HepG2 (cell line): ENCODE results near the gene AARS2. TPM values are rescaled to one million over a fixed set of nuclear protein-coding genes. Genes with fewer than 3 reads are reported as not detected.

Source experiments
- ATAC-seq: fragments of 200-7000 bp; cut with Tn5 transposase; 3 replicates; pipeline ENCODE4 v1.9.1; 2020; ENCODE audit warnings: mild to moderate bottlenecking, moderate library complexity
- BruUV-seq: library from RNA; stranded (reverse); fragments of 400-500 nt; replicated peaks from 2 replicates; lab custom pipeline; 2021; lab: Mats Ljungman, UMichigan
- CTCF ChIA-PET: fragments of 300-600 bp; formaldehyde crosslinking; extraction: SDS; loops from one replicate; lab custom pipeline; 2021; ENCODE audit warnings: low total read pairs, inconsistent platforms, low intra/inter-chr PET ratio; lab: Yijun Ruan, JAX
- POLR2A ChIA-PET: fragments of 350-600 bp; sonication (Branson Sonifier 250); formaldehyde crosslinking; loops from one replicate; lab custom pipeline; 2020; ENCODE audit warnings: antibody characterized with exemption, inconsistent platforms; lab: Yijun Ruan, JAX
- DNase-seq: peaks from one replicate; pipeline ENCODE4 v3.0.0-alpha.2; 2015; ENCODE audit warnings: low spot score
- FAIRE-seq: peaks from 3 replicates; lab custom pipeline; 2011; peaks lifted over from hg19 to GRCh38; lab: Jason Lieb, UNC
- H2AFZ ChIP-seq: one replicate; pipeline ENCODE4 v1.6.1; 2011; ENCODE audit warnings: low read length, inconsistent platforms
- H3K27ac ChIP-seq: fragments of 300-600 bp; 3 replicates; pipeline ENCODE4 v1.8.0; 2011; ENCODE audit warnings: mixed run types, mild to moderate bottlenecking, mixed read lengths, low read length, inconsistent platforms; ENCODE audit not compliant: insufficient read depth; ENCODE audit errors: extremely low read length
- H3K27me3 ChIP-seq, 2 experiments: fragments of 200-600 bp in 1 of 2; 2 replicates in 1 of 2; 3 replicates in 1 of 2; pipeline versions ENCODE4 v1.6.0 to v1.8.0; 2011; ENCODE audit warnings: low read length in 2 of 2, mild to moderate bottlenecking in 2 of 2, moderate library complexity in 2 of 2, inconsistent platforms in 1 of 2; ENCODE audit not compliant: insufficient read depth in 2 of 2, control insufficient read depth in 1 of 2
- H3K36me3 ChIP-seq, 2 experiments: fragments of 200-600 bp in 1 of 2; replicated peaks in 1 of 2; 2 replicates in 1 of 2; 3 replicates in 1 of 2; pipeline versions ENCODE4 v1.5.1 to v1.8.0; 2011; ENCODE audit warnings: low read length in 2 of 2, inconsistent platforms in 1 of 2; ENCODE audit not compliant: insufficient read depth in 2 of 2, control insufficient read depth in 1 of 2
- H3K4me1 ChIP-seq: 2 replicates; pipeline ENCODE4 v1.5.1; 2012; ENCODE audit warnings: low read length, inconsistent platforms; ENCODE audit not compliant: insufficient read depth
- H3K4me2 ChIP-seq: 2 replicates; pipeline ENCODE4 v1.6.0; 2011; ENCODE audit warnings: low read depth, low read length, inconsistent platforms
- H3K4me3 ChIP-seq, 3 experiments: fragments of 200-600 bp in 1 of 3; sonication (generic), shearing (Covaris generic) in 1 of 3; replicated peaks in 1 of 3; 2 replicates each; pipeline ENCODE4 v1.5.1; 2011 to 2016; ENCODE audit warnings: low read length in 3 of 3, inconsistent platforms in 2 of 3, low read depth in 2 of 3, mild to moderate bottlenecking in 2 of 3, control low read depth in 1 of 3, mixed read lengths in 1 of 3; ENCODE audit not compliant: insufficient read depth in 1 of 3
- H3K79me2 ChIP-seq: one replicate; pipeline ENCODE4 v1.6.1; 2011; ENCODE audit warnings: low read length, inconsistent platforms; ENCODE audit not compliant: insufficient read depth
- H3K9ac ChIP-seq: 2 replicates; pipeline ENCODE4 v1.6.0; 2011; ENCODE audit warnings: mild to moderate bottlenecking, low read depth, low read length, inconsistent platforms; ENCODE audit not compliant: insufficient read depth
- H3K9me3 ChIP-seq: 2 replicates; pipeline ENCODE4 v1.5.1; 2012; ENCODE audit warnings: mild to moderate bottlenecking, low read length
- H4K20me1 ChIP-seq: 2 replicates; pipeline ENCODE4 v1.6.0; 2011; ENCODE audit warnings: inconsistent platforms, mild to moderate bottlenecking, low read length, moderate library complexity; ENCODE audit not compliant: insufficient read depth
- KDM1A ChIP-seq: IDR thresholded peaks from 2 replicates; pipeline ENCODE4 v1.6.1; 2016; ENCODE audit warnings: missing compliant biosample characterization
- KDM2A ChIP-seq: sonication (generic); formaldehyde crosslinking; IDR thresholded peaks from 2 replicates; pipeline ENCODE4 v1.4.0; 2020; ENCODE audit warnings: low read depth, missing genetic modification reagents, borderline replicate concordance
- PAF1 ChIP-seq: IDR thresholded peaks from 2 replicates; pipeline ENCODE4 v1.6.1; 2016; ENCODE audit warnings: missing genetic modification reagents, missing compliant biosample characterization
- PPARG ChIP-seq: conservative IDR thresholded peaks from 2 replicates; pipeline ENCODE4 v1.6.1; 2016; ENCODE audit warnings: missing biosample characterization, missing genetic modification reagents
- TFE3 ChIP-seq: IDR thresholded peaks from 2 replicates; pipeline ENCODE4 v1.6.1; 2016
- ZNF318 ChIP-seq: sonication (generic); formaldehyde crosslinking; IDR thresholded peaks from 2 replicates; pipeline ENCODE4 v1.4.0; 2020; ENCODE audit warnings: mild to moderate bottlenecking, missing genetic modification reagents
- ZNF496 ChIP-seq: sonication (generic); formaldehyde crosslinking; IDR thresholded peaks from 2 replicates; pipeline ENCODE4 v1.8.1; 2023; ENCODE audit warnings: mild to moderate bottlenecking, moderate library complexity, missing genetic modification reagents; ENCODE audit not compliant: insufficient replicate concordance
- ZNF597 ChIP-seq: sonication (generic); formaldehyde crosslinking; IDR thresholded peaks from 2 replicates; pipeline ENCODE4 v1.5.0; 2020; ENCODE audit warnings: missing genetic modification reagents
- WGBS: methylation state at CpG from one replicate; pipeline ENCODE4 v1.1.6; 2017; ENCODE audit warnings: low lambda C conversion rate; 5-methylcytosine and 5-hydroxymethylcytosine counted together
- in situ Hi-C: cut with HindIII; loops from 2 replicates; pipeline ENCODE4 v1.10.0; 2017; ENCODE audit warnings: low pct_unique_long_range_greater_than_20kb; ENCODE audit not compliant: extremely low pct_ligation_motif_present
- intact Hi-C: fragments of 100-400 bp; cut with micrococcal nuclease; formaldehyde crosslinking; loops from one replicate; pipeline ENCODE4 v1.10.0; 2022; ENCODE audit not compliant: unreplicated experiment
- polyA plus RNA-seq, 8 experiments: library from polyadenylated mRNA; depleted of rRNA in 3 of 8; stranded (reverse) in 7 of 8; unstranded in 1 of 8; fragments of >200 nt; fragmentation: Illumina TruSeq in 4 of 8; extraction: Trizol in 4 of 8; gene quantifications; 2 replicates each; pipeline versions ENCODE4 v1.2.1 to v1.2.3, GENCODE V29; 2011 to 2016; ENCODE audit warnings: low read depth in 4 of 8, missing spikeins in 1 of 8, mixed read lengths in 1 of 8; ENCODE audit not compliant: insufficient read depth in 1 of 8
- total RNA-seq, 5 experiments: library from RNA; depleted of rRNA; stranded (reverse); fragments of >200 nt; fragmentation: Illumina TruSeq; extraction: Trizol; gene quantifications; 2 replicates each; pipeline ENCODE4 v1.2.3, GENCODE V29; 2016; ENCODE audit warnings: low read depth in 1 of 5

Gene AARS2
- total and polyA plus RNA-seq, 2 of the 13 experiments (the other 11 are each of a cell fraction or from before 2014, with no cell fraction given) = 7.5 to 24.1 TPM

GRCh38 chr6:44294832-44295791 lies 18.0 kb downstream of the AARS2 start:
- H3K36me3 ChIP-seq = no peaks in the 10 kb centered on the region; a peak in 2 of 5 replicates
- H3K4me1 ChIP-seq = no peaks in the 10 kb centered on the region
- no peaks in the 10 kb centered on the region for H3K9me3 ChIP-seq
- FAIRE-seq (no peak), ATAC-seq (no peak), DNase-seq (no peak)
- WGBS = 18% methylated on average over 6 of the region's 7 CpGs
- H3K4me3 ChIP-seq = no peak overlapping the region
- no peak overlapping the region for H2AFZ ChIP-seq
- intact Hi-C loops = no loop called here
- CTCF ChIA-PET = no interaction called here
- BruUV-seq = no TSS peak
- in situ Hi-C loops = no loop called here
- no peaks in the 10 kb centered on the region for H3K79me2 ChIP-seq
- H3K4me2 ChIP-seq = no peak overlapping the region
- H4K20me1 ChIP-seq = no peaks in the 10 kb centered on the region
- no peak overlapping the region for H3K27ac ChIP-seq
- no peak overlapping the region for H3K9ac ChIP-seq
- H3K27me3 ChIP-seq = peaks cover 6 to 37% of the 10 kb centered on the region in 2 experiments
- POLR2A ChIA-PET = no interaction called here
- 0 out of 2 replicates have a peak, but pooled peaks have one; percentile 31 for TF ChIP-seq PAF1
- TF ChIP-seq TFE3 = no peak
- TF ChIP-seq KDM2A = peak; percentile 22; the same call in 1 of the 2 replicates
- TF ChIP-seq ZNF496 (CRISPR knock-in tag) = no peak
- no peak for TF ChIP-seq ZNF597 (CRISPR knock-in tag)
- no peak for TF ChIP-seq PPARG (CRISPR knock-in tag)
- no peak for TF ChIP-seq ZNF318 (CRISPR knock-in tag)
- TF ChIP-seq KDM1A = no peak
